K562 (cell line): Measurements from ENCODE around the gene RCC2. TPM values are rescaled to one million over a fixed set of nuclear protein-coding genes. Genes with fewer than 3 reads are reported as not detected.
"Not testable (repeated sequence)": the region's sequence is repeated elsewhere in the genome, so short reads cannot be mapped to it uniquely, and the experiment has no call there.

Experiments used
- ATAC-seq: fragments of 200-7000 bp; cut with Tn5 transposase; 3 replicates; pipeline ENCODE4 v1.9.1; 2020; ENCODE audit warnings: moderate library complexity
- BruUV-seq: library from RNA; stranded (reverse); fragments of 400-500 nt; replicated peaks from 2 replicates; lab custom pipeline; 2021; lab: Mats Ljungman, UMichigan
- CTCF ChIA-PET: fragments of 300-600 bp; formaldehyde crosslinking; extraction: SDS; loops from one replicate; lab custom pipeline; 2021; ENCODE audit warnings: low intra/inter-chr PET ratio; lab: Yijun Ruan, JAX
- POLR2A ChIA-PET: fragments of 300-600, 350-650 bp; sonication (Branson Sonifier 250); formaldehyde crosslinking; extraction: SDS; loops from one replicate; lab custom pipeline; 2021; ENCODE audit warnings: antibody characterized with exemption, inconsistent platforms; lab: Yijun Ruan, JAX
- DNase-seq, 4 experiments: peaks; one replicate each; pipeline versions ENCODE4 v3.0.0 to v3.0.0-alpha.2; 2011 to 2018; ENCODE audit warnings: low spot score in 3 of 4, mixed read lengths in 3 of 4; ENCODE audit errors: extremely low read depth in 1 of 4
- FAIRE-seq: peaks from 2 replicates; lab custom pipeline; 2011; peaks lifted over from hg19 to GRCh38; lab: Jason Lieb, UNC
- H2AFZ ChIP-seq: 2 replicates; pipeline ENCODE4 v1.6.0; 2011; ENCODE audit warnings: low read depth, low read length, control low read depth, inconsistent platforms
- H3K27ac ChIP-seq: fragments of 200-600 bp; 3 replicates; pipeline ENCODE4 v1.8.0; 2011; ENCODE audit warnings: low read depth, mild to moderate bottlenecking, control low read depth, inconsistent platforms, low read length, moderate library complexity, mixed read lengths; ENCODE audit errors: extremely low read depth
- H3K27me3 ChIP-seq, 2 experiments: fragments of 300-600 bp in 1 of 2; 2 replicates in 1 of 2; 3 replicates in 1 of 2; pipeline versions ENCODE4 v1.6.0 to v1.8.0; 2011; ENCODE audit warnings: inconsistent platforms in 2 of 2, low read length in 2 of 2, mild to moderate bottlenecking in 1 of 2, mixed read lengths in 1 of 2, moderate library complexity in 1 of 2; ENCODE audit not compliant: control insufficient read depth in 2 of 2, insufficient read depth in 2 of 2
- H3K36me3 ChIP-seq: fragments of 300-600 bp; 3 replicates; pipeline ENCODE4 v1.8.0; 2011; ENCODE audit warnings: mild to moderate bottlenecking, low read length, inconsistent platforms; ENCODE audit not compliant: control insufficient read depth, insufficient read depth
- H3K4me1 ChIP-seq, 2 experiments: fragments of 200-600 bp in 1 of 2; replicated peaks in 1 of 2; 2 replicates in 1 of 2; 3 replicates in 1 of 2; pipeline versions ENCODE4 v1.5.1 to v1.8.0; 2011; ENCODE audit warnings: inconsistent platforms in 2 of 2, low read length in 2 of 2, mild to moderate bottlenecking in 1 of 2, mixed read lengths in 1 of 2, moderate library complexity in 1 of 2; ENCODE audit not compliant: control insufficient read depth in 2 of 2, insufficient read depth in 2 of 2
- H3K4me2 ChIP-seq: 2 replicates; pipeline ENCODE4 v1.6.1; 2011; ENCODE audit warnings: low read length, control low read depth, inconsistent platforms, mixed read lengths; ENCODE audit not compliant: insufficient read depth
- H3K4me3 ChIP-seq: fragments of 200-600 bp; sonication (generic), shearing (Covaris generic); 2 replicates; pipeline ENCODE4 v1.5.1; 2016; ENCODE audit warnings: control low read depth, inconsistent platforms
- H3K79me2 ChIP-seq: fragments of 200-600 bp; 3 replicates; pipeline ENCODE4 v1.8.0; 2011; ENCODE audit warnings: low read length, inconsistent platforms; ENCODE audit not compliant: control insufficient read depth, insufficient read depth
- H3K9ac ChIP-seq, 2 experiments: 2 replicates each; pipeline versions ENCODE4 v1.6.0 to v1.6.1; 2011; ENCODE audit warnings: low read depth in 2 of 2, low read length in 2 of 2, control low read depth in 1 of 2, inconsistent platforms in 1 of 2, mild to moderate bottlenecking in 1 of 2, mixed read lengths in 1 of 2; ENCODE audit not compliant: insufficient read depth in 1 of 2
- H3K9me1 ChIP-seq: one replicate; pipeline ENCODE4 v1.6.0; 2011; ENCODE audit warnings: inconsistent platforms, mild to moderate bottlenecking, low read length, moderate library complexity; ENCODE audit not compliant: control insufficient read depth, insufficient read depth
- H3K9me3 ChIP-seq: replicated peaks from 2 replicates; pipeline ENCODE4 v1.5.1; 2011; ENCODE audit warnings: low read depth, low read length, inconsistent platforms; ENCODE audit not compliant: control insufficient read depth, insufficient read depth
- H4K20me1 ChIP-seq: replicated peaks from 2 replicates; pipeline ENCODE4 v1.6.1; 2011; ENCODE audit warnings: low read length, inconsistent platforms, mixed read lengths; ENCODE audit not compliant: control insufficient read depth, insufficient read depth
- ATF7 ChIP-seq: fragments of 450-650 bp; IDR thresholded peaks from 2 replicates; pipeline ENCODE4 v1.7.1; 2014; ENCODE audit warnings: mild to moderate bottlenecking, moderate library complexity
- CHCHD3 ChIP-seq: fragments of 250-450 bp; sonication (Bioruptor Pico); IDR thresholded peaks from 2 replicates; pipeline ENCODE4 v2.1.2; 2022; ENCODE audit warnings: mild to moderate bottlenecking
- CREBBP ChIP-seq: IDR thresholded peaks from one replicate; pipeline ENCODE4 v1.6.1; 2012; ENCODE audit warnings: low read depth, mild to moderate bottlenecking, control low read depth, inconsistent platforms, low read length
- DPF2 ChIP-seq: fragments of 450-650 bp; IDR thresholded peaks from 2 replicates; pipeline ENCODE4 v1.6.1; 2016
- EP300 ChIP-seq: IDR thresholded peaks from 2 replicates; pipeline ENCODE4 v1.6.1; 2012; ENCODE audit warnings: low read length, improper control_type of control experiment
- GATA2 ChIP-seq: sonication (generic); formaldehyde crosslinking; IDR thresholded peaks from 2 replicates; pipeline ENCODE4 v1.4.0; 2020; ENCODE audit warnings: mild to moderate bottlenecking, missing genetic modification reagents
- HDAC8 ChIP-seq: fragments of 450-650 bp; IDR thresholded peaks from 2 replicates; pipeline ENCODE4 v1.6.1; 2016; ENCODE audit warnings: mild to moderate bottlenecking, missing genetic modification characterization, moderate library complexity, missing compliant biosample characterization
- RCOR1 ChIP-seq, 2 experiments: IDR thresholded peaks; 2 replicates each; pipeline ENCODE4 v1.6.1; 2012; ENCODE audit warnings: low read depth in 2 of 2, low read length in 2 of 2, borderline replicate concordance in 1 of 2, improper control_type of control experiment in 1 of 2
- U2AF1 ChIP-seq: fragments of 200-400 bp; formaldehyde crosslinking; optimal IDR thresholded peaks from 2 replicates; pipeline ENCODE3; 2017; ENCODE audit warnings: mild to moderate bottlenecking, low read depth, low read length, moderate library complexity
- ZEB2 ChIP-seq: fragments of 450-650 bp; IDR thresholded peaks from 2 replicates; pipeline ENCODE4 v1.6.1; 2016
- ZNF561 ChIP-seq: fragments of 450-650 bp; formaldehyde crosslinking; conservative IDR thresholded peaks from 2 replicates; pipeline ENCODE4 v1.4.0; 2020; ENCODE audit warnings: mild to moderate bottlenecking, moderate library complexity
- WGBS: fragments of 100-300 bp; shearing (Covaris generic); methylation state at CpG from one replicate; pipeline ENCODE4 v1.1.6; 2016; ENCODE audit warnings: low coverage, mixed read lengths; ENCODE audit not compliant: insufficient coverage; ENCODE audit errors: missing lambda C conversion rate; 5-methylcytosine and 5-hydroxymethylcytosine counted together
- in situ Hi-C: fragments of 300-500 bp; cut with MboI; formaldehyde crosslinking; loops from 4 replicates; pipeline ENCODE4 v1.15.0; 2018; ENCODE audit warnings: inconsistent platforms, mixed read lengths
- intact Hi-C: fragments of 100-400 bp; cut with micrococcal nuclease; formaldehyde crosslinking; loops from 2 replicates; pipeline ENCODE4 v1.14.2; 2022
- polyA plus RNA-seq, 8 experiments: library from polyadenylated mRNA; depleted of rRNA in 4 of 8; stranded (reverse) in 5 of 8; unstranded in 3 of 8; fragments of >200 nt; fragmentation: Nextera tagmentation in 2 of 8; fragmentation: Illumina TruSeq in 1 of 8; extraction: Ambion mirVana in 2 of 8; extraction: Trizol in 1 of 8; gene quantifications; 2 replicates each; pipeline versions ENCODE4 v1.2.1 to v1.2.3, GENCODE V29; 2011 to 2014; ENCODE audit warnings: inconsistent platforms in 1 of 8, missing spikeins in 1 of 8
- total RNA-seq, 7 experiments: library from RNA; depleted of rRNA in 6 of 7; stranded (reverse); fragments of >200 nt in 6 of 7; fragmentation: Illumina TruSeq in 2 of 7; extraction: Trizol in 2 of 7; gene quantifications; 2 replicates each; pipeline versions ENCODE4 v1.2.1 to v1.2.3, GENCODE V29; 2011 to 2021; ENCODE audit warnings: low replicate concordance in 1 of 7
- TF ChIP-seq, protein P1 (sequence below), 2 experiments: IDR thresholded peaks in 1 of 2; conservative IDR thresholded peaks in 1 of 2; 2 replicates each; pipeline ENCODE4 v1.6.1; 2016; ENCODE audit warnings: low read depth in 2 of 2, mild to moderate bottlenecking in 1 of 2, missing compliant biosample characterization in 1 of 2, missing genetic modification characterization in 1 of 2, moderate library complexity in 1 of 2
- TF ChIP-seq, protein P2 (sequence below), 2 experiments: fragments of 450-650 bp in 1 of 2; sonication (generic) in 1 of 2; formaldehyde crosslinking in 1 of 2; IDR thresholded peaks in 1 of 2; conservative IDR thresholded peaks in 1 of 2; 2 replicates each; pipeline versions ENCODE4 v1.6.1 to v1.8.1; 2016 to 2023; ENCODE audit warnings: mild to moderate bottlenecking in 2 of 2, moderate library complexity in 2 of 2, inconsistent platforms in 1 of 2, missing genetic modification reagents in 1 of 2

RCC2 gene
- total and polyA plus RNA-seq, 9 of the 15 experiments (the other 6 are each of a cell fraction or from before 2014, with no cell fraction given), result 31.8 to 292 (median 116) TPM

DNA sequence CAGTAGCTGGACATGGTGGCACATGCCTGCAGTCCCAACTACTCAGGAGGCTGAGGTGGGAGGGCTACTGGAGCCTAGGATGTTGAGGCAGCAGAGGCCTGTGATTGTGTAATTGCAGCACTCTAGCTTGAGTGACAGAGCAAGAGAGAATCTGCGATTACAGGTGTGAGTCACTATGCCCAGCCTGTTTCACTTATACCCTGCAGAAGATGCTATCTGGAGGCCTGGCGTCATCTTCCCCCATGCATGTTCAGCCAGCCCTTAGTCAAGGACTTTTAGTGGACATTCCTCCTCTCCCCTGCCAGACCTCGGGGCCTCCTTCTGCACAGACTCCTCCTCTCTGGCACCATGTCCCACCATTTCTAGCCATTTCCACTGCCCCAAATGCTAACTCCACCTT, 36.3 kb upstream of the RCC2 start (continued):
- TF ChIP-seq, protein P1, sequence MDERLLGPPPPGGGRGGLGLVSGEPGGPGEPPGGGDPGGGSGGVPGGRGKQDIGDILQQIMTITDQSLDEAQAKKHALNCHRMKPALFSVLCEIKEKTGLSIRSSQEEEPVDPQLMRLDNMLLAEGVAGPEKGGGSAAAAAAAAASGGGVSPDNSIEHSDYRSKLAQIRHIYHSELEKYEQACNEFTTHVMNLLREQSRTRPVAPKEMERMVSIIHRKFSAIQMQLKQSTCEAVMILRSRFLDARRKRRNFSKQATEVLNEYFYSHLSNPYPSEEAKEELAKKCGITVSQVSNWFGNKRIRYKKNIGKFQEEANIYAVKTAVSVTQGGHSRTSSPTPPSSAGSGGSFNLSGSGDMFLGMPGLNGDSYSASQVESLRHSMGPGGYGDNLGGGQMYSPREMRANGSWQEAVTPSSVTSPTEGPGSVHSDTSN (CRISPR knock-in tag; IDR thresholded peaks at IDR 0.05; ENCODE audit: low read depth), result peak; percentile 64
- TF ChIP-seq, protein P1 (tag; conservative IDR thresholded peaks at IDR 0.05; ENCODE audit: low read depth), result peak; percentile 71
- TF ChIP-seq ZNF561 (CRISPR knock-in tag) (no peak), CREBBP (no peak), GATA2 (peak; percentile 31; the same call in 1 of the 2 replicates), ATF7 (peak; percentile 70), ZEB2 (peak; percentile 85), HDAC8 (tag) (no peak), U2AF1 (no peak), EP300 (0 out of 2 replicates have a peak, but pooled peaks have one; percentile 6), CHCHD3 (CRISPR knock-in tag) (no peak), DPF2 (peak; percentile 79), RCOR1 (IDR thresholded peaks at IDR 0.05; ENCODE audit: borderline replicate concordance in 1 of 2, low read depth in 2 of 2, low read length in 2 of 2) (peak in 1 of 2 experiments; percentile 72; a peak in 1 of 4 replicates)
- TF ChIP-seq, protein P2, sequence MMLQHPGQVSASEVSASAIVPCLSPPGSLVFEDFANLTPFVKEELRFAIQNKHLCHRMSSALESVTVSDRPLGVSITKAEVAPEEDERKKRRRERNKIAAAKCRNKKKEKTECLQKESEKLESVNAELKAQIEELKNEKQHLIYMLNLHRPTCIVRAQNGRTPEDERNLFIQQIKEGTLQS (IDR thresholded peaks at IDR 0.05), result peak; percentile 90
- TF ChIP-seq, protein P2 (CRISPR knock-in tag; conservative IDR thresholded peaks at IDR 0.05), result no peak

DNA sequence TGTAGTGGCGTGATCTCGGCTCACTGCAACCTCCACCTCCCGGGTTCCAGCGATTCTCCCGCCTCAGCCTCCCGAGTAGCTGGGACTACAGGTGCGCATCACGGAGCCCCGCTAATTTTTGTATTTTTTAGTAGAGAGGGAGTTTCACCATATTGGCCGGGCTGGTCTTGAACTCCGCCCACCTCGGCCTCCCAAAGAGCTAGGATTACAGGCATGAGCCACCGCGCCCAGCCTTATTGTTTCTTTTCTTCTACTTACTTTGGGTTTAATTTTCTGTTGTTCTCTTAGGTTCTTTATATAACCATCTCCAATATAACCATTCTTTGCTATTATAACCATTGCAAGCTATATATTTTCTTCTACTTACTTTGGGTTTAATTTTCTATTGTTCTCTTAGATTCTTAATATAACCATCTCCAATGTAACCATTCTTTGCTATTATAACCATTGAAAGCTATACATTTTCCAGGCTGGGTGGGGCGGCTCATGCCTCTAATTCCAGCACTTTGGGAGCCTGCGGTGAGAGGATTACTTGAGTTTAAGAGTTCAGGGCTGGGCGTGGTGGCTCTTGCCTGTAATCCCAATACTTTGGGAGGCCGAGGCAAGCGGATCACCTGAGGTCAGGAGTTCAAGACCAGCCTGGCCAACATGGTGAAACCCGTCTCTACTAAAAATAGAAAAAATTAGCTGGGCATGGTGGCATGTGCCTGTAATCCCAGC, 35.5 kb upstream of the RCC2 start:
- H3K9me3 ChIP-seq, H3K9me1 ChIP-seq, H3K27ac ChIP-seq, FAIRE-seq, DNase-seq, intact Hi-C loops, H3K79me2 ChIP-seq, in situ Hi-C loops, ATAC-seq, H3K9ac ChIP-seq, H3K4me3 ChIP-seq, H4K20me1 ChIP-seq, H3K4me2 ChIP-seq, BruUV-seq, H3K27me3 ChIP-seq, CTCF ChIA-PET, H2AFZ ChIP-seq, H3K36me3 ChIP-seq, H3K4me1 ChIP-seq: not testable (repeated sequence)
- 55% methylated on average over 18 of the region's 20 CpGs for WGBS
- POLR2A ChIA-PET, result interaction anchor here (1.0 to 1.3 kb wide), 2 partner anchors 14 to 32 kb away, joined by 3 to 4 read pairs; no protein-coding TSS in a partner anchor
